ENCODE data around the gene NRG3.

The NRG3 gene

DNA sequence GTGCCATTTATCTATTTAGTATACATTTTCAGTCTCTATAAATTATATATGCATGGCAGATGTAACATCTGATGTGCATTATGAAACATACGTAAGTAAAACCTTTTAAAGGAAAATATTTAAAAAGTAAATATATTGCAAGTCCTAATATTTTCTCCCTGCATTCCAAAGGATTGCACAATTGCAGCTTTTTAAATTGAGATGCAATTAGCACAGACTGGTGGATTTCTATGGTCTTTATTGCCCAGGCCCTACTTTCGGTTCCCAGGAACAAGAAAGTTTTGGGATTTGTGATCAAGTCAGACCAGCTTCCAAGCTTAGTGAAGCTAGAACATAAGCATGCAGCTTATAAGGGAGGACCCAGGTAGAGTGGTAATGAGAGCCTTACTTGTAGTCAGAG, 337.8 kb downstream of the NRG3 start:
- no peak for DNase-seq (ENCODE audit: low read depth, low spot score)

- no peak for DNase-seq (ENCODE audit: low read depth, low spot score)
Observed at GRCh38 chr10:82213784-82214183, 338.8 kb downstream of the NRG3 start.

- no peak for DNase-seq (ENCODE audit: low read depth, low spot score)
Observed at GRCh38 chr10:82221056-82221455, 346.1 kb downstream of the NRG3 start.

- DNase-seq (ENCODE audit: low read depth, low spot score), result no peak
Observed at GRCh38 chr10:82221601-82222149, 346.7 kb downstream of the NRG3 start.

GRCh38 chr10:82228701-82229100, 353.7 kb downstream of the NRG3 start:
- DNase-seq (ENCODE audit: low read depth, low spot score), result no peak

DNA sequence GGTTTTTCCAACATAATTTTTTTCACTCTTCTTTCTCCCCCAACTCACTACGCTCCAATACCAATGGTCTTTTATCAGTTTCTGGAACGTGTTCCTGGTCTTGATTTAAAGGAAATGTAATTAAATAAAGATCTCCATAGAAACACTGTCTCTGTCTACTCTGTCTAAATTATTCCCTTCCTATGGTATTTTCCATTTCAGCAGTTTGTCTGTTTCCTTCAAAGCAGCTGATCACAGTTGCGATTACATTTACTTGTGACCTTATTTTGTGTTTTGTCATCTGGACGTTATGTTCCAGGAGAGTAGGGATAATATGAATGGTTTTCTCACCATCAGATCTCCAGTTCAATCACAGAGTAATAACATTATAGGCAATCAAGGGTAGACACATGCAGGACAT, 359.2 kb downstream of the NRG3 start:
- DNase-seq (ENCODE audit: low read depth, low spot score), result no peak

GRCh38 chr10:82236084-82236731, 361.2 kb downstream of the NRG3 start:
- no peak for DNase-seq (ENCODE audit: low read depth, low spot score)

DNA sequence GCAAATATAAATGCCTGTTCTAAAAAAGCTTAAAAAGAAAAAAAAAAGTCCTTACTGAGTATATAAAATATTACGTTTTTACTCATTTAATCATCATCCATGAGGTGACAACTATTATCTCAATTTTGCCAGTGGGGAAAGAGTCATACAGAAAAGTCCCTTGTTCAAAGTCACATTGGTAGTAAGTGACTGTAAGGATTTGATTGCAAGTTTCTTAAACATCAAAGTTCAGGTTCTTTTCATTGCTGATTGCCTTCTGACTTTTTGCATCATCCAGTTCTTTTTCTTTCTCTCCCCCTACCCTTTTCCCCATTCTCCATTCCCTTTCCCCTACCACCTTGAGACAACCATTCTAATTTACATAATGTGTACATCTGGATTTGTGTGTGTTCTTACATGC, 363.3 kb downstream of the NRG3 start:
- no peak for DNase-seq (ENCODE audit: low read depth, low spot score)

DNA sequence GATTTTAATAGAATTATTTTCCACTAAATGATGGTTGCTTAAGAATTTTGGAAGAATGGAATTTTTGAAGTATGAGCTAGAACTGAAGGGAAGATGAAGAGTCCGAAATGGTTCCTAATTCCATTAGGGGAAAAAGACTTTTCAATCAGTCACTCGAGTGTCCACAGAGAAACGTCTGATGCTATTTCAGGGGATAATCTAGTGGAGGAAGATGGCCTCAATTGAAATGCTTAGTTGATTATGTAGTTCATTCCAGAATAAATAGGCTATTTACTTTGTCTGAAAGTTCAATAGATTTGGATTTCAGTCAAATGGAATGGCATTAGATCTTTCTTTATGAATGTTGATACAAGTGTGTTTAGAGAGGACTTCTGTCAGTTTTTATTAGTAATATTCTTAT, 365.4 kb downstream of the NRG3 start:
- DNase-seq (ENCODE audit: low read depth, low spot score), result no peak

- no peak for DNase-seq (ENCODE audit: low read depth, low spot score)
Observed at GRCh38 chr10:82242778-82243177, 367.8 kb downstream of the NRG3 start.

- no peak for DNase-seq (ENCODE audit: low read depth, low spot score)
Observed at GRCh38 chr10:82245157-82245556, 370.2 kb downstream of the NRG3 start.

DNA sequence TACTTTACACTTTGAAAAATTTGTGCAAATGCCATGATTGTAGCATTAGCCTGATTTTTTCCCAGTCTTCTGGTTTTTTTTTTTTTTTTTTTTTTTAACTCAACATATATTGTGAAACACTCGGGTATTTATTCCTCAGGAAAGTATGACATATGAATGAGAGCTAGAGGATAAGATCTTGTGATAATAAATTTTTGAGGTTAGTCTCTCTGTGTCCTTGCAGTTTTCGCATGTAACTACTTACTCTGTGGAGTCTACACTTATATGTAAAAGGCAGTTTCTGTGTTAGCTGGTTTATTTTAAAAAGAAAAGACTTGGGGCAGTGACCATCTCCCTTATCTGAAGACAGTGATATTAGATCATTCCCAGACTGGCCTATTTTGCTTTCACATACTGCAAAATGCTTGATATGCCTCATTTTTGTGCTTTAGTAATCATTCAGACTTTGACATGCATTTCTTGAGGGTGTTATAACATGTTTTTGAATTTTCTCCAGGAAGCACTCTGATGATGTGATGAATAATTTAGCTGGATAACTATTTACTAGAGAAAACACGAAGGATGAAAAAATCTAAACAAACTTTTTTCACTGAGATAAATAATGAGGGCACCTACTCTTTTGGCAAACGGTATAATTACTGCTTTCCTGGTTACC, 371.0 kb downstream of the NRG3 start:
- no peak for DNase-seq (ENCODE audit: low read depth, low spot score)

GRCh38 chr10:82249141-82249540, 374.1 kb downstream of the NRG3 start:
- DNase-seq (ENCODE audit: low read depth, low spot score), result no peak

DNA sequence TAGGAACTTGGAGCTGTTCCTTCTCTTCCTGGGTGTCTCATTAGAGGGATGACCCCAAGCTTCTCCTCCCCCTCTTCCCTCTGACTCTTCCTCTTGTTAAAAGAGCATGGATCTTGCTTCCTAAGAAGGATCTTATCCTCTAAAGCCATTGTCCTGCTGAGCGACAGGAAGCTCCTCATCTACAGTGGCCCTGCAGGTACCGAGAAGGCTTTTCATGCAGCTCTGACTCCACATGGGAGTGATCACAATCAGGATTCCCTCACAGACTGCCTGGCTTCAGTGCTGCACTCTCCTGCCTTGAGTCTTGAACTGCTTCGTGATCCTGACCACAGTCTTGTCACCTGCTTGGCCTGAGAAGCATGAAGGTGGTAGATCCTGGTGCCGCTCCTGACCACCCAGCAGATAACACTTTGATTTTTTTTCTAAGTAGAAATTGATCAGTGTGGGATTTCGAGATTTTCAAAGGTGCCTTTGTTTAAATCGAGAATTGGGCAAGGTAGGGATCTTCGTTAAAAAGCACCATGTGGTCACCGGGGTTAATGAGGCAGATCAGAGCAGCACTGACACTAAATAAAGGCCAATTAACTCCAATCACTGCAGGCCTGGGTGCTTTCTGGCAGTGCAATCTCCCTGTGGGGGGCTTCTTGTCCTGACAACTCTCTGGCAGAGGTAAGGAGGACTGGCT, 376.4 kb downstream of the NRG3 start:
- DNase-seq (ENCODE audit: low read depth, low spot score), result no peak

DNA sequence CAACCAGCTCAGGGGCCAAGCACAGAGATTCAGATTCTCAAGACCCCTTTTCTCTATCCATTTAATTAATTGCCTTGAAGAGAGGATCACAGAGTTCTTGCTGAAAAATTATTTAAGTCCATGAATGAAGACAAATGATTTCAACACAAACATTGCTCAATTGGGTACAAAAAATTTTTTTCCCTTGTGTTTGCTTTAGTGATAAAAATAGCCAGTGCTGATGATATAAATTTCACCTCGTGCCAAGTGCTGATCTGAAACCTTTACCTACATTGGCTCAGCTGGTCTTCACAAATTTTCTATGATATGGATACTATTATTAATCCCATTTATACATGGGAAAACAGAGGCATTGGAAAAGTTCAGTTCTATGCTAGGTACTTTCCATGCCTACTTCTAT, 377.1 kb downstream of the NRG3 start:
- DNase-seq (ENCODE audit: low read depth, low spot score), result no peak

DNA sequence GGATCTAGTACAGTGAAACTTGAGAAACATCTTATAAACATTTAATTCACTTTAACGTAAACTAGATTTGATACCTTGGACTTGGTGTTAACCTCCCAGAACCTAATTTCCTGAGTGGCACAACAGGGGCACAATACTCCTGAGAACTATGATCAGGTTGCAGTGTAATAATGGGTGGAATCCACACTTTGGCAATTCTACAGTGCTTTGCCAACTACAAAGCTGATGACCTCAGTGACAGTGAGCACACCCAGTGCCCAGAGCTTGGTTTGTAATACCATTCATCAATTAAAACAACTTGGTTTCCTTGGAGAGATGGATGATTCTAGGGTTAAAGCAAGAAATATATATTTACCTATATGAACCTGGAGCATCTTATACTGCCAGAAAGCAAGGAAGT, 379.2 kb downstream of the NRG3 start:
- DNase-seq (ENCODE audit: low read depth, low spot score), result no peak

DNA sequence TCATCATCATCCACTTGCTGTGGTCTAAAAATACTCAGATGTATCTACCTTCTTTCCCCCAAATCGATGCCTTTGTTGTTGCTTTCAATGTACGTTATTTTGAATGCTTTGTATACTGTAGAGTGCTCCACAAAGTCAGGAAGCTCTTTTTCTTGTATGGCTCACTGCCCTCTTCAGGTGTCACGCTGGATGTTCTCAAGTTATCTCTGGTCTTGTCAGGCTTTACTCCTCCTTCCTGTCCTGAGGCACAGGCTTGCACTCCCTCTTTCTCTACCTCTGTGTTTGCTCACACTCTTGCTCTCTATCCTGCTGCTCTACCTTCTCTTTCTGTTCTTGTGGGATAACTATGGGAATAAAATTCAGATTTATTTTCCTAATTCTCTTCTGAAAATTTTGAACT, 381.3 kb downstream of the NRG3 start:
- no peak for DNase-seq (ENCODE audit: low read depth, low spot score)

DNA sequence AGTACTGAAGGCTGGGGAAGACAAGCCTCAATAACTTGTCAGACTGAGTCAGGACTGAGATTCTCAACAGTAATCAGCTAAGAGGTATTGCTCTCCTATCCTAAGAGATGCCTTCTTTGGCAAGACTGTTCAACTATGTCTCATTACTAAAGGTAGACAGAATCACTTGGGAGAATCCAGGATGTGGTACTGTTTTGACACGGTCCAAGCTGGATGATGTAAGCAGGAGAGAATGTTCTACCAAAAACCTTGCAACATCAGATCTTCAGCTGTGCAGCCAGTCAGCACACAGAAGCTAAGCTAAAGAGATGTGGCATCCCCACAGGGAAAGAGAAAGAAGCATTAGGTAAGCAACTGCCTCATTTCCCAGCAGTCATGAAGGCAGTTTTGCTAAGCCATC, 391.4 kb downstream of the NRG3 start:
- no peak for DNase-seq (ENCODE audit: low read depth, low spot score)

- DNase-seq (ENCODE audit: low read depth, low spot score), result no peak
Observed at GRCh38 chr10:82267014-82267413, 392.0 kb downstream of the NRG3 start.

- DNase-seq (ENCODE audit: low read depth, low spot score), result no peak
Observed at GRCh38 chr10:82267465-82267864, 392.5 kb downstream of the NRG3 start.

GRCh38 chr10:82267960-82268359, 393.0 kb downstream of the NRG3 start:
- DNase-seq (ENCODE audit: low read depth, low spot score), result no peak

- no peak for DNase-seq (ENCODE audit: low read depth, low spot score)
Observed at GRCh38 chr10:82277591-82277990, 402.6 kb downstream of the NRG3 start.

All from smooth muscle cell of the brain vasculature (primary cell).